H9 (cell line): ENCODE data around the gene ADRM1. TPM values are rescaled to one million over a fixed set of nuclear protein-coding genes. Genes with fewer than 3 reads are reported as not detected.

ENCODE experiments used
- DNase-seq: peaks from one replicate; pipeline ENCODE4 v3.0.0-alpha.2; 2017
- H2AFZ ChIP-seq: one replicate; pipeline ENCODE4 v1.6.1; 2013; ENCODE audit warnings: mild to moderate bottlenecking, low read length, control low read depth, moderate library complexity
- H2AK5ac ChIP-seq: 2 replicates; pipeline ENCODE4 v1.6.1; 2013; ENCODE audit warnings: low read length, control low read depth, mixed read lengths; ENCODE audit not compliant: insufficient read length
- H2BK120ac ChIP-seq: one replicate; pipeline ENCODE4 v1.6.1; 2013; ENCODE audit warnings: low read depth, mild to moderate bottlenecking, low read length, control low read depth, inconsistent platforms; ENCODE audit not compliant: poor library complexity, severe bottlenecking
- H2BK12ac ChIP-seq: 2 replicates; pipeline ENCODE4 v1.6.1; 2013; ENCODE audit warnings: low read length, control low read depth, mixed read lengths, low read depth; ENCODE audit not compliant: insufficient read length
- H2BK15ac ChIP-seq: 2 replicates; pipeline ENCODE4 v1.6.1; 2013; ENCODE audit warnings: low read depth, low read length, control low read depth
- H2BK20ac ChIP-seq: one replicate; pipeline ENCODE4 v1.6.1; 2013; ENCODE audit warnings: low read depth, mild to moderate bottlenecking, low read length, control low read depth, inconsistent platforms; ENCODE audit not compliant: poor library complexity, severe bottlenecking
- H2BK5ac ChIP-seq: 2 replicates; pipeline ENCODE4 v1.6.1; 2013; ENCODE audit warnings: low read length, control low read depth, mixed read lengths; ENCODE audit not compliant: insufficient read length
- H3K14ac ChIP-seq: 2 replicates; pipeline ENCODE4 v1.6.1; 2013; ENCODE audit warnings: low read length, control low read depth; ENCODE audit not compliant: insufficient read depth
- H3K18ac ChIP-seq: 2 replicates; pipeline ENCODE4 v1.6.1; 2013; ENCODE audit warnings: low read depth, mild to moderate bottlenecking, mixed read lengths, low read length, control low read depth; ENCODE audit not compliant: insufficient read length
- H3K23ac ChIP-seq: 2 replicates; pipeline ENCODE4 v1.6.1; 2013; ENCODE audit warnings: low read length, control low read depth, mixed read lengths, low read depth; ENCODE audit not compliant: insufficient read length
- H3K23me2 ChIP-seq: 2 replicates; pipeline ENCODE4 v1.6.1; 2013; ENCODE audit warnings: low read depth, mild to moderate bottlenecking, mixed read lengths, low read length, control low read depth; ENCODE audit not compliant: insufficient read length, poor library complexity, severe bottlenecking
- H3K27ac ChIP-seq: 2 replicates; pipeline ENCODE4 v1.5.1; 2013; ENCODE audit warnings: low read length, control low read depth, mixed read lengths, low read depth; ENCODE audit not compliant: insufficient read length
- H3K27me3 ChIP-seq: 2 replicates; pipeline ENCODE4 v1.6.1; 2013; ENCODE audit warnings: low read length, control low read depth, inconsistent platforms; ENCODE audit not compliant: insufficient read depth
- H3K4ac ChIP-seq: 2 replicates; pipeline ENCODE4 v1.6.1; 2013; ENCODE audit warnings: low read depth, mild to moderate bottlenecking, control low read depth, inconsistent platforms, low read length, moderate library complexity
- H3K4me1 ChIP-seq: 2 replicates; pipeline ENCODE4 v1.6.1; 2013; ENCODE audit warnings: low read length, control low read depth, inconsistent platforms; ENCODE audit not compliant: insufficient read depth
- H3K4me2 ChIP-seq: 2 replicates; pipeline ENCODE4 v1.6.1; 2013; ENCODE audit warnings: low read length, control low read depth, mixed read lengths; ENCODE audit not compliant: insufficient read length, insufficient read depth
- H3K56ac ChIP-seq: 2 replicates; pipeline ENCODE4 v1.6.1; 2013; ENCODE audit warnings: low read depth, mild to moderate bottlenecking, mixed read lengths, low read length, control low read depth; ENCODE audit not compliant: insufficient read length
- H3K79me1 ChIP-seq: 2 replicates; pipeline ENCODE4 v1.6.1; 2013; ENCODE audit warnings: low read depth, mild to moderate bottlenecking, moderate library complexity, low read length, control low read depth, inconsistent platforms; ENCODE audit not compliant: insufficient read depth, poor library complexity, severe bottlenecking
- H3K79me2 ChIP-seq: 2 replicates; pipeline ENCODE4 v1.6.1; 2013; ENCODE audit warnings: low read length, control low read depth, inconsistent platforms; ENCODE audit not compliant: insufficient read depth
- H3K9ac ChIP-seq: 2 replicates; pipeline ENCODE4 v1.6.1; 2013; ENCODE audit warnings: low read length, control low read depth, mixed read lengths; ENCODE audit not compliant: insufficient read length; ENCODE audit errors: extremely low read depth
- H3K9me3 ChIP-seq: one replicate; pipeline ENCODE4 v1.6.1; 2013; ENCODE audit warnings: low read depth, low read length, inconsistent platforms; ENCODE audit not compliant: control insufficient read depth
- H3T11ph ChIP-seq: one replicate; pipeline ENCODE4 v1.6.1; 2013; ENCODE audit warnings: mild to moderate bottlenecking, low read length, control low read depth, inconsistent platforms
- H4K20me1 ChIP-seq: one replicate; pipeline ENCODE4 v1.6.1; 2013; ENCODE audit not compliant: control insufficient read depth, insufficient read length, insufficient read depth
- H4K5ac ChIP-seq: 2 replicates; pipeline ENCODE4 v1.6.1; 2013; ENCODE audit warnings: low read depth, mild to moderate bottlenecking, mixed read lengths, low read length, control low read depth; ENCODE audit not compliant: insufficient read length
- H4K8ac ChIP-seq: replicated peaks from 2 replicates; pipeline ENCODE4 v1.6.1; 2013; ENCODE audit warnings: low read length, control low read depth, mixed read lengths, low read depth; ENCODE audit not compliant: insufficient read length
- H4K91ac ChIP-seq: 2 replicates; pipeline ENCODE4 v1.6.1; 2013; ENCODE audit warnings: low read depth, mild to moderate bottlenecking, moderate library complexity, mixed read lengths, low read length, control low read depth; ENCODE audit not compliant: insufficient read length
- H3K27ac Mint-ChIP-seq, 3 experiments: 2 replicates in 2 of 3; 3 replicates in 1 of 3; pipeline ENCODE4 v1.8.0; 2020 to 2021; ENCODE audit warnings: mixed read lengths in 3 of 3, mild to moderate bottlenecking in 1 of 3, moderate library complexity in 1 of 3
- H3K27me3 Mint-ChIP-seq: 2 replicates; pipeline ENCODE4 v1.8.0; 2021; ENCODE audit warnings: low read depth, mild to moderate bottlenecking, moderate library complexity, mixed read lengths
- H3K36me3 Mint-ChIP-seq, 3 experiments: 2 replicates in 2 of 3; 3 replicates in 1 of 3; pipeline ENCODE4 v1.8.0; 2020 to 2021; ENCODE audit warnings: low read depth in 3 of 3, mixed read lengths in 3 of 3; ENCODE audit not compliant: insufficient read depth in 1 of 3
- H3K4me1 Mint-ChIP-seq, 2 experiments: 2 replicates each; pipeline ENCODE4 v1.8.0; 2020; ENCODE audit warnings: mixed read lengths in 2 of 2
- H3K4me3 Mint-ChIP-seq, 2 experiments: 2 replicates in 1 of 2; 3 replicates in 1 of 2; pipeline ENCODE4 v1.8.0; 2020 to 2021; ENCODE audit warnings: mild to moderate bottlenecking in 2 of 2, mixed read lengths in 2 of 2, moderate library complexity in 1 of 2
- H3K9me3 Mint-ChIP-seq, 2 experiments: 2 replicates in 1 of 2; 3 replicates in 1 of 2; pipeline ENCODE4 v1.8.0; 2020; ENCODE audit warnings: mild to moderate bottlenecking in 2 of 2, mixed read lengths in 2 of 2, moderate library complexity in 1 of 2
- WGBS: extraction: QIAGEN DNeasy Blood & Tissue Kit; methylation state at CpG from one replicate; pipeline ENCODE4 v1.1.7; 2013; ENCODE audit warnings: missing lambda C conversion rate, low lambda C conversion rate, mixed read lengths; ENCODE audit not compliant: insufficient read length; ENCODE audit errors: extremely low coverage; 5-methylcytosine and 5-hydroxymethylcytosine counted together
- microRNA-seq: library from miRNA; unstranded; fragments of <30 nt; microRNA quantifications from one replicate; pipeline ENCODE4, GENCODE V29; 2020; ENCODE audit warnings: borderline microRNAs expressed
- total RNA-seq: library from RNA; stranded (reverse); gene quantifications from 2 replicates; pipeline ENCODE4 v1.2.1, GENCODE V29; 2021
- TF ChIP-seq, protein P1 (sequence below): fragments of 200-600 bp; sonication (generic); conservative IDR thresholded peaks from 3 replicates; pipeline ENCODE4 v1.8.0; 2021; ENCODE audit warnings: antibody characterized with exemption, mild to moderate bottlenecking

ADRM1 gene
- total RNA-seq, 1 experiment from 2014 or later: 153 TPM

DNA sequence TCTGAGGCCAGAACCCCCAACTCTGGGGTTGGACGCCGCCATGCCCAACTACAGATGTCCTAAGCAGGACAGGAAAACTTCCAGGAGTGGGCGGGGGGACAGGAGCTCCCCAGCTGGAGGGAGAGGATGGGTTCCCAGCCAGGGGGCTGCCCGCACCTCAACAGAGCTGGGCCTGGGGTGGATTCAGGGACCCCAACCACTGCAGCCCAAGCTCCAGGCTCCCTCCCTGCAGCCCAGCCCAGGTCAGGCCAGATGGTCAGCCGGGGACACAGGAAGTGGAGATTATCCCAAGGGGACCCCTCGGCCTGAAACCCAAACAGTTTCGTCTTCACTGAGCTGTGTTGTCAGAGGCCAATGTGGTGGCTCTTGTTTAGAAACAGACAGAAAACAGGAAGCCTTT is 54.9 kb downstream of the ADRM1 start:
- Mint-ChIP-seq H3K36me3 (peaks cover 0 to 5% (median 3%) of the 10 kb centered on the region in 3 experiments; a peak in 5 of 7 replicates), H3K27me3 (no peaks in the 10 kb centered on the region), H3K9me3 (no peaks in the 10 kb centered on the region), H3K27ac (peak overlapping the region in 1 of 3 experiments; percentile 62; a peak in 2 of 7 replicates), H3K4me3 (no peak overlapping the region), H3K4me1 (peaks cover 24 to 45% of the 10 kb centered on the region in 2 experiments)
- Histone ChIP-seq H3K9ac (no peak overlapping the region), H2BK12ac (no peak overlapping the region), H3K23me2 (peaks cover 3% of the 10 kb centered on the region), H2BK20ac (no peak overlapping the region), H2BK15ac (no peak overlapping the region), H2BK120ac (no peak overlapping the region), H2BK5ac (no peak overlapping the region), H3T11ph (no peak overlapping the region), H4K20me1 (no peaks in the 10 kb centered on the region), H3K79me1 (peaks cover 5% of the 10 kb centered on the region), H4K91ac (no peak overlapping the region), H2AFZ (no peak overlapping the region), H3K27me3 (no peaks in the 10 kb centered on the region), H3K4me1 (no peaks in the 10 kb centered on the region; the same call in 1 of the 2 replicates), H4K8ac (no peak overlapping the region), H3K56ac (no peak overlapping the region), H3K23ac (no peak overlapping the region), H3K4me2 (no peak overlapping the region), H3K79me2 (peaks cover 4% of the 10 kb centered on the region; the same call in 1 of the 2 replicates), H3K14ac (no peak overlapping the region), H2AK5ac (no peak overlapping the region), H4K5ac (no peak overlapping the region), H3K9me3 (no peaks in the 10 kb centered on the region), H3K27ac (no peak overlapping the region), H3K18ac (no peak overlapping the region), H3K4ac (no peak overlapping the region; the same call in 1 of the 2 replicates)
- no peak for DNase-seq
- TF ChIP-seq, protein P1, sequence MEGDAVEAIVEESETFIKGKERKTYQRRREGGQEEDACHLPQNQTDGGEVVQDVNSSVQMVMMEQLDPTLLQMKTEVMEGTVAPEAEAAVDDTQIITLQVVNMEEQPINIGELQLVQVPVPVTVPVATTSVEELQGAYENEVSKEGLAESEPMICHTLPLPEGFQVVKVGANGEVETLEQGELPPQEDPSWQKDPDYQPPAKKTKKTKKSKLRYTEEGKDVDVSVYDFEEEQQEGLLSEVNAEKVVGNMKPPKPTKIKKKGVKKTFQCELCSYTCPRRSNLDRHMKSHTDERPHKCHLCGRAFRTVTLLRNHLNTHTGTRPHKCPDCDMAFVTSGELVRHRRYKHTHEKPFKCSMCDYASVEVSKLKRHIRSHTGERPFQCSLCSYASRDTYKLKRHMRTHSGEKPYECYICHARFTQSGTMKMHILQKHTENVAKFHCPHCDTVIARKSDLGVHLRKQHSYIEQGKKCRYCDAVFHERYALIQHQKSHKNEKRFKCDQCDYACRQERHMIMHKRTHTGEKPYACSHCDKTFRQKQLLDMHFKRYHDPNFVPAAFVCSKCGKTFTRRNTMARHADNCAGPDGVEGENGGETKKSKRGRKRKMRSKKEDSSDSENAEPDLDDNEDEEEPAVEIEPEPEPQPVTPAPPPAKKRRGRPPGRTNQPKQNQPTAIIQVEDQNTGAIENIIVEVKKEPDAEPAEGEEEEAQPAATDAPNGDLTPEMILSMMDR: no peak
- no CpG with 5 or more reads among the region's 7 CpGs for WGBS

Small RNAs within 50 kb of the gene (microRNA-seq; reads per million reads assigned to microRNA genes)
- not detected for gene MIR4758

Other genes starting within 250 kb of the ADRM1 start
- 30.8 and 40.9 TPM in 2 replicates for gene TAF4, start 237.1 kb upstream of the ADRM1 start, total RNA-seq
- 77.9 and 82.4 TPM in 2 replicates for gene LSM14B, start 180.5 kb upstream of the ADRM1 start, total RNA-seq
- gene PSMA7, start 159.6 kb upstream of the ADRM1 start, total RNA-seq: 332 and 337 TPM in 2 replicates
- gene SS18L1, start 159.2 kb upstream of the ADRM1 start, total RNA-seq: 18.8 and 22.2 TPM in 2 replicates
- gene MTG2, start 120.0 kb upstream of the ADRM1 start, total RNA-seq: 25.1 and 27.7 TPM in 2 replicates
- gene HRH3, start 82.7 kb upstream of the ADRM1 start, total RNA-seq: 1.8 and 1.9 TPM in 2 replicates
- gene OSBPL2, start 64.5 kb upstream of the ADRM1 start, total RNA-seq: 42.9 and 47.3 TPM in 2 replicates
- 200 and 201 TPM in 2 replicates for gene LAMA5, start 64.3 kb downstream of the ADRM1 start, total RNA-seq
- 1,715 and 1,736 TPM in 2 replicates for gene RPS21, start 84.1 kb downstream of the ADRM1 start, total RNA-seq
- gene CABLES2, start 104.3 kb downstream of the ADRM1 start, total RNA-seq: 10.8 and 11.0 TPM in 2 replicates
- gene RBBP8NL, start 124.5 kb downstream of the ADRM1 start, total RNA-seq: 0.20 and 0.28 TPM in 2 replicates
- 0.24 and 0.39 TPM in 2 replicates for gene GATA5, start 173.0 kb downstream of the ADRM1 start, total RNA-seq